ENCODE data around the gene PIP5KL1. TPM values are rescaled to one million over a fixed set of nuclear protein-coding genes. Genes with fewer than 3 reads are reported as not detected.

Gene PIP5KL1
- total RNA-seq, 2 donors from 2014 or later = 0.20 TPM; not detected in 1

DNA sequence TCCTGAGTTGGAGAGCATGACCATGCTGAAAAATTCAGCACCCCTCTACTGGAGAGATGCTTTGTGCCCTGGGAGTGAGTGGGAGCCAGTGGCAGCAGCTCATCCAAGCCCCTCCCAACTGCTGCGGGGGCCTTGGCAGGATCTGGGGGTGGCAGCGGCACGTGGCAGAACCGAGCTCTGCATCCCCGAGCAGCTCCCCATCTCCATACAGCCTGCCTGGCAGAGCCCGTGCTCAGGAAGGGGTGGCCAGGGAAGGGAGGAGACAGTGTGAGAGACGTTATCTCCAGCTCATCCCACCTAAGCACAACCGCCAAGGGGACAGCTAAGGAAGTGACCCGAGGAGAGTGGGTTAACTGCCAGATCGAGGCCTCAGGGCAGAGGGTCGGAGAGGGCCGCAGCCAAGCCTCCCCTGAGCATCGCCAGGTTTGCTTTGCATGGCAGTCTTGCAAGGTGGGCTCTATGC lies 24.3 kb upstream of the PIP5KL1 start:
- H3K4me1 ChIP-seq = peaks cover 0 to 44% of the 10 kb centered on the region in 2 donors
- H3K36me3 ChIP-seq = no peaks in the 10 kb centered on the region
- H3K9me3 ChIP-seq = no peaks in the 10 kb centered on the region
- TF ChIP-seq, protein P1, sequence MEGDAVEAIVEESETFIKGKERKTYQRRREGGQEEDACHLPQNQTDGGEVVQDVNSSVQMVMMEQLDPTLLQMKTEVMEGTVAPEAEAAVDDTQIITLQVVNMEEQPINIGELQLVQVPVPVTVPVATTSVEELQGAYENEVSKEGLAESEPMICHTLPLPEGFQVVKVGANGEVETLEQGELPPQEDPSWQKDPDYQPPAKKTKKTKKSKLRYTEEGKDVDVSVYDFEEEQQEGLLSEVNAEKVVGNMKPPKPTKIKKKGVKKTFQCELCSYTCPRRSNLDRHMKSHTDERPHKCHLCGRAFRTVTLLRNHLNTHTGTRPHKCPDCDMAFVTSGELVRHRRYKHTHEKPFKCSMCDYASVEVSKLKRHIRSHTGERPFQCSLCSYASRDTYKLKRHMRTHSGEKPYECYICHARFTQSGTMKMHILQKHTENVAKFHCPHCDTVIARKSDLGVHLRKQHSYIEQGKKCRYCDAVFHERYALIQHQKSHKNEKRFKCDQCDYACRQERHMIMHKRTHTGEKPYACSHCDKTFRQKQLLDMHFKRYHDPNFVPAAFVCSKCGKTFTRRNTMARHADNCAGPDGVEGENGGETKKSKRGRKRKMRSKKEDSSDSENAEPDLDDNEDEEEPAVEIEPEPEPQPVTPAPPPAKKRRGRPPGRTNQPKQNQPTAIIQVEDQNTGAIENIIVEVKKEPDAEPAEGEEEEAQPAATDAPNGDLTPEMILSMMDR (IDR thresholded peaks at IDR 0.05) = no peak
- H3K27me3 ChIP-seq = no peaks in the 10 kb centered on the region
- no peak overlapping the region for H3K4me3 ChIP-seq
- peak overlapping the region; percentile 76 to 86 for H3K27ac ChIP-seq
- no peak for DNase-seq (ENCODE audit: low spot score)

DNA sequence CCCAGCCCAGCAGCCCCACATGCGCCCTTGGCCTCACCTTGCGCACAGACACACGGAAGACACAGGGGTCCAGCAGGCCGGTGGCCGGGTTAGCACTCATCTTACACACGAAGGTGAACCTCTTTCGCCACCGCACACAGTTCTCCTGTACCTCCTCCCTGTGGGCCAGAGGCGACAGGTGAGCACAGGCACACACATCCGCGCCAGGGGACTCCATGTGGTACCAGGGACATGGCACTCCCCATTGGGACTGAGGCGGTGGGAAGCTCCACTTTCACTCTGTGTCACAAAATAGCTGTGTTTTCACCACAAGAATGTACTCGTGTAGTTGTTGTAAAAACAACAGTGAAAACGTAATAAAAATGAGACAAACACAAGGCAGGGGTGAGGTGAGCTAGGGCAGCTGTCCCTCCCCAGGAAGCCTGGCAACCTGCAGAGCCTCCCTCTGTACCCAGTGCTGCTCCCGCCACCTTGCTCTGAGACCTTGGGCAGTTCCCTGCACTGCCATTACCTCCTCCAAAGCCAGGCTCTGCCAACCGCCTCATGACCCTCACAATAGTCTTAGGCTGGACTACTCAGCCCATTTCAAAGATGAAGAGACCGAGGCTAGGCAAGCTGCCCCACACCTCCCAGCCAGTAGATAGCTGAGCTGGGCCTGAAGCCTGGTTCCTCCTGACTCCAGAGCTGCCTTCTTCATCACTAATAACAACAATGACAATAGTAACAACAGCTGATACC lies 23.4 kb upstream of the PIP5KL1 start:
- DNase-seq (ENCODE audit: low spot score) = no peak
- TF ChIP-seq, protein P1 (IDR thresholded peaks at IDR 0.05) = no peak
- no peaks in the 10 kb centered on the region for H3K9me3 ChIP-seq
- H3K27ac ChIP-seq = peak overlapping the region; percentile 76 to 86
- no peak overlapping the region for H3K4me3 ChIP-seq
- H3K4me1 ChIP-seq = peaks cover 0 to 51% of the 10 kb centered on the region in 2 donors
- H3K27me3 ChIP-seq = no peaks in the 10 kb centered on the region
- no peaks in the 10 kb centered on the region for H3K36me3 ChIP-seq

DNA sequence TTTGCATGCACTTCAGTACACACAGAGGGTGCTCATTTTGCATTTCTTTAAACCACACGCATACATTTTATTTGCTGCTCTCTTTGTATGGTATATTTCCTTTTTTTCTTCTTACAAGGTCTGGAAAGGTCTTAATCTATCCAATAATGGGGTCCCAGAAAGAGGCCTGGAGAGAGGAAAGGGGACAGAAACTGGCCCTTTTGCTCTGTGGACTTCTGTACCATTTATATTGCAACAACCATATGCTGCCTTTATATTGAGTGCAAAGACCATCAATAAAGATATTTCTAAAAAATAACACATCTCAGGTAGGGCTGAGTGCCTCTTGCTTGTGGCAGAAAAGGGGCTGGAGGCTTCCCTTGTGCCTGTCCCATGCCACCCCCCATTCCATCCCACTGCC lies 22.6 kb upstream of the PIP5KL1 start:
- DNase-seq (ENCODE audit: low spot score) = no peak
- Histone ChIP-seq H3K9me3 (no peaks in the 10 kb centered on the region), H3K4me1 (peaks cover 0 to 51% of the 10 kb centered on the region in 2 donors), H3K36me3 (no peaks in the 10 kb centered on the region), H3K27ac (peak overlapping the region in 1 of 2 donors; percentile 86), H3K27me3 (no peaks in the 10 kb centered on the region), H3K4me3 (no peak overlapping the region)
- TF ChIP-seq, protein P1 (IDR thresholded peaks at IDR 0.05) = no peak

DNA sequence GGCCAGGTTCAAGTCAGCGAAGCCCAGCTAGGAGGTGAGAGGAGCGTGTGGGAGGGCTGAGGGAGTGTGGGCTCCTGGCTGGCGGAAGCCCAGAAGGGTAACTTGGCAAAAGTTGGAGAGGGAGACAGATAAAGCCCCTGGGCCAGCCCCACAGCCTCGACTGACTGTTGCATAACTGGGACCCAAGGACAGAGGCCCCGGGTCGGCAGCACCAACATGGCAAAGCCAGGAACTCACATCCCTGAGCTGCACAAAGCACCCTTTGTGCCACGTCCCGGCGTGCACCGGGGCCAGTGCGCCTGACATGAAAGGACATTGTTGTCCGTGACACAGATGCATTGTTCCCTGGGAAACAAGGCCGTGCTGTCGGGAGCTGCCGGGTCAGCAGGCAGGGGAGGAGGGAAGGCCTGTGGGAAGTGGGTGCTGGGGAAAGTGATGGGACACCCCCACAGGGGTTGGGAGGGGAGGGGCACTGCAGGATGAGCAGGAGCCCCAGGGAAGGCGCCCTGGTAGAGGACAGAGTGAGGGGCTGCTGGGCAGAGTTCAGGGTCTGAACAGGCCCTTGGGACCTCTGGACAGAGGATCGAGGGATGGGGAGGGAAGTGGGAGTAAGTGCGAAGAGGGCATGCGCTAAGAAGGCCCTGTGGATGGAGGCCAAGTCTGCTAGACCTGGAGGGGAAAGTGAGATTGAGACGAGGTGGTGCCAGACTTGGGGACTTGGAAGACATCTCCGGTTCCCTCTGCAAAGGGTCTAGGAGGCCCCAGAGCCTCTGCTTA lies 20.1 kb upstream of the PIP5KL1 start:
- peak overlapping the region; percentile 81 to 88 for H3K27ac ChIP-seq
- H3K4me3 ChIP-seq = no peak overlapping the region
- peaks cover 0 to 64% of the 10 kb centered on the region in 2 donors for H3K4me1 ChIP-seq
- H3K36me3 ChIP-seq = no peaks in the 10 kb centered on the region
- TF ChIP-seq, protein P1 (IDR thresholded peaks at IDR 0.05) = no peak
- H3K27me3 ChIP-seq = no peaks in the 10 kb centered on the region
- no peaks in the 10 kb centered on the region for H3K9me3 ChIP-seq
- no peak for DNase-seq (ENCODE audit: low spot score)

DNA sequence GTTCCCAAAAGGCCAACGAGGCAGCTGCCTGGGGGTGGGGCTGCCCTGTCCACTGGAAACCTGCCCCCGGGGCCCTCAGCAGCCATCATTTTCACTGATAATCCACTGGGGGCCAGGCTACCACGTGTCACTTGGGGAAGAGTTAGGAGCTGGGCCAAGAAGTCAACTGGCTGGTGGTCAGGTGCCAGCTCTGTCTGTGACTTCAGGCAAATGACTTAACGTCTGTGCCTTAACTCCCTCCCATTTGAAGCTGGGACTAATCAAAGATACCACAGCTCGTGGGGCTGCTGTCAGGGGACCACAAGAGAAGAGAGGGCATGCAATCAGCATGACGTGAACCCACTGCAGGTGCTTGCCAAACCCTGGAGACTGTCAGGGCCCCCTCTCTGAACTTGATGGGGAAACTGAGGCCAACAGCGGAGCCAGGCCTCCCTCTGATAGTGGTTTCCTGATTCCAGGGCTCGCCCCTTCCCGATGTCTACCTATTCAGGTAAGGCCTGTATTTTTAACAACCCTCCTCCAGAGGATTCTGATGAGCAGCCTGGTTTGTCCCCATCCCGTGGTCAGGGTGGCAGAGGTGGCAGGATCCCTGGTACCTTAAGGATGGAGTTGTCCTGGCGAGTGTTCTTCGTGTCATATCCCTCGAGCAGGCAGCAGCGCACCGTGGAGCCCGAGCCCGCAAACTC lies 19.4 kb upstream of the PIP5KL1 start:
- DNase-seq (ENCODE audit: low spot score) = no peak
- Histone ChIP-seq H3K36me3 (peaks cover 5% of the 10 kb centered on the region), H3K4me1 (peaks cover 0 to 61% of the 10 kb centered on the region in 2 donors), H3K27ac (peak overlapping the region; percentile 81 to 88), H3K9me3 (no peaks in the 10 kb centered on the region), H3K4me3 (no peak overlapping the region), H3K27me3 (no peaks in the 10 kb centered on the region)
- TF ChIP-seq, protein P1 (IDR thresholded peaks at IDR 0.05) = no peak
